PFSK-1 (cell line): ENCODE measurements around the gene FLAD1.

Experiments
- POLR2AphosphoS5 ChIP-seq: IDR thresholded peaks from 2 replicates; pipeline ENCODE4 v1.6.1; 2012; ENCODE audit warnings: low read depth, mild to moderate bottlenecking, control low read depth, low read length, moderate library complexity
- REST ChIP-seq, 2 experiments: IDR thresholded peaks; 2 replicates each; pipeline versions ENCODE4 v1.6.1 to v1.8.0; 2011 to 2012; ENCODE audit warnings: low read depth in 2 of 2, low read length in 2 of 2, control low read depth in 1 of 2, inconsistent platforms in 1 of 2, mild to moderate bottlenecking in 1 of 2, moderate library complexity in 1 of 2; ENCODE audit not compliant: insufficient read depth in 1 of 2
- SIN3A ChIP-seq: IDR thresholded peaks from 2 replicates; pipeline ENCODE4 v1.6.1; 2012; ENCODE audit warnings: mild to moderate bottlenecking, low read length, moderate library complexity, borderline replicate concordance; ENCODE audit not compliant: insufficient read depth
- TAF1 ChIP-seq: IDR thresholded peaks from 2 replicates; pipeline ENCODE4 v1.6.1; 2012; ENCODE audit warnings: low read length, control low read depth, borderline replicate concordance; ENCODE audit not compliant: insufficient read depth

GRCh38 chr1:155023627-155024026, 40.5 kb downstream of the FLAD1 start:
- no peak for TF ChIP-seq POLR2AphosphoS5
- TF ChIP-seq SIN3A, result no peak
- no peak for TF ChIP-seq TAF1
- no peak for TF ChIP-seq REST (IDR thresholded peaks at IDR 0.05; ENCODE audit: insufficient read depth in 1 of 2, low read depth in 2 of 2, low read length in 2 of 2)
